A673 (cell line): ENCODE measurements around the gene VOPP1. TPM values are rescaled to one million over a fixed set of nuclear protein-coding genes. Genes with fewer than 3 reads are reported as not detected.

ENCODE experiments used
- BruUV-seq: library from RNA; stranded (reverse); fragments of 400-500 nt; replicated peaks from 2 replicates; lab custom pipeline; 2021; lab: Mats Ljungman, UMichigan
- CTCF ChIA-PET: fragments of 300-600 bp; sonication (Branson Sonifier 250); formaldehyde crosslinking; loops from one replicate; lab custom pipeline; 2022; ENCODE audit warnings: antibody characterized with exemption; lab: Charles Lee
- POLR2A ChIA-PET: fragments of 300-600 bp; sonication (Branson Sonifier 250); formaldehyde crosslinking; loops from one replicate; lab custom pipeline; 2022; ENCODE audit warnings: antibody characterized with exemption; ENCODE audit not compliant: low non-redundant PET; lab: Charles Lee
- DNase-seq: peaks from one replicate; pipeline ENCODE4 v3.0.0-alpha.2; 2015; ENCODE audit warnings: low spot score
- H3K27ac ChIP-seq: fragments of 200-600 bp; sonication (generic); 2 replicates; pipeline ENCODE4 v1.5.1; 2016; ENCODE audit warnings: mixed run types, low read depth, mild to moderate bottlenecking, mixed read lengths, antibody characterized with exemption, low read length; ENCODE audit not compliant: poor library complexity, severe bottlenecking
- H3K27me3 ChIP-seq: fragments of 200-600 bp; sonication (generic); replicated peaks from 2 replicates; pipeline ENCODE4 v1.6.1; 2017; ENCODE audit warnings: mixed run types, low read depth, mild to moderate bottlenecking, mixed read lengths, antibody characterized with exemption, low read length; ENCODE audit not compliant: insufficient read depth, poor library complexity
- H3K36me3 ChIP-seq: fragments of 200-600 bp; sonication (generic); 2 replicates; pipeline ENCODE4 v1.6.1; 2016; ENCODE audit warnings: mixed run types, mild to moderate bottlenecking, mixed read lengths, antibody characterized with exemption, low read length; ENCODE audit not compliant: insufficient read depth, poor library complexity, severe bottlenecking
- H3K4me1 ChIP-seq: fragments of 200-600 bp; sonication (generic); 2 replicates; pipeline ENCODE4 v1.6.1; 2017; ENCODE audit warnings: mixed run types, mild to moderate bottlenecking, mixed read lengths, antibody characterized with exemption, low read length; ENCODE audit not compliant: insufficient read depth, poor library complexity, severe bottlenecking
- H3K4me3 ChIP-seq: fragments of 200-600 bp; sonication (generic); 2 replicates; pipeline ENCODE4 v1.5.1; 2016; ENCODE audit warnings: low read depth, mixed run types, mild to moderate bottlenecking, mixed read lengths, low read length; ENCODE audit not compliant: poor library complexity, severe bottlenecking
- H3K9me3 ChIP-seq: fragments of 200-600 bp; sonication (generic); 2 replicates; pipeline ENCODE4 v1.6.1; 2016; ENCODE audit warnings: mixed run types, low read depth, mild to moderate bottlenecking, mixed read lengths, antibody characterized with exemption, low read length; ENCODE audit not compliant: poor library complexity, severe bottlenecking
- CTCF ChIP-seq: fragments of 300-800, 200-600 bp; sonication (generic); conservative IDR thresholded peaks from 2 replicates; pipeline ENCODE4 v1.5.1; 2017; ENCODE audit warnings: low read depth, mild to moderate bottlenecking, antibody characterized with exemption, low read length, moderate library complexity, mixed read lengths
- EZH2 ChIP-seq: fragments of 200-600 bp; sonication (generic); IDR thresholded peaks from 2 replicates; pipeline ENCODE4 v1.6.1; 2017; ENCODE audit warnings: borderline replicate concordance, low read depth, mild to moderate bottlenecking, mixed read lengths, antibody characterized with exemption, low read length; ENCODE audit not compliant: poor library complexity, severe bottlenecking
- intact Hi-C: fragments of 100-400 bp; cut with micrococcal nuclease; formaldehyde crosslinking; loops from one replicate; pipeline ENCODE4 v1.10.0; 2022; ENCODE audit not compliant: unreplicated experiment
- total RNA-seq: library from RNA; stranded (reverse); gene quantifications from 2 replicates; pipeline ENCODE4 v1.2.3, GENCODE V29; 2021

The VOPP1 gene
- total RNA-seq, 1 experiment from 2014 or later = 49.6 TPM

GRCh38 chr7:55501611-55502010, 70.7 kb downstream of the VOPP1 start:
- no peak for DNase-seq
- TF ChIP-seq CTCF = no peak
- no peak for TF ChIP-seq EZH2
- POLR2A ChIA-PET = no interaction called here
- no peak overlapping the region for H3K27ac ChIP-seq
- H3K4me1 ChIP-seq = no peaks in the 10 kb centered on the region
- H3K27me3 ChIP-seq = no peaks in the 10 kb centered on the region
- H3K4me3 ChIP-seq = no peak overlapping the region
- intact Hi-C loops = no loop called here
- H3K9me3 ChIP-seq = no peaks in the 10 kb centered on the region
- no TSS peak for BruUV-seq
- CTCF ChIA-PET = no interaction called here
- H3K36me3 ChIP-seq = no peaks in the 10 kb centered on the region

GRCh38 chr7:55500117-55500756, 72.1 kb downstream of the VOPP1 start:
- BruUV-seq = no TSS peak
- Histone ChIP-seq H3K4me1 (no peaks in the 10 kb centered on the region), H3K9me3 (no peaks in the 10 kb centered on the region), H3K27me3 (no peaks in the 10 kb centered on the region), H3K27ac (no peak overlapping the region), H3K4me3 (no peak overlapping the region), H3K36me3 (no peaks in the 10 kb centered on the region)
- no peak for DNase-seq
- intact Hi-C loops = no loop called here
- TF ChIP-seq EZH2 = no peak
- no peak for TF ChIP-seq CTCF
- CTCF ChIA-PET = no interaction called here
- POLR2A ChIA-PET = no interaction called here

GRCh38 chr7:55499591-55499990, 72.7 kb downstream of the VOPP1 start:
- BruUV-seq = no TSS peak

More at GRCh38 chr7:55499591-55499990, 72.7 kb downstream of the VOPP1 start:
- no peaks in the 10 kb centered on the region for H3K27me3 ChIP-seq
- H3K9me3 ChIP-seq = no peaks in the 10 kb centered on the region
- intact Hi-C loops = no loop called here
- ChIA-PET CTCF (no interaction called here), POLR2A (no interaction called here)
- no peaks in the 10 kb centered on the region for H3K4me1 ChIP-seq
- no peak overlapping the region for H3K4me3 ChIP-seq
- DNase-seq = no peak
- TF ChIP-seq EZH2 = no peak
- no peak for TF ChIP-seq CTCF
- H3K27ac ChIP-seq = no peak overlapping the region
- H3K36me3 ChIP-seq = no peaks in the 10 kb centered on the region
